Measurements from ENCODE around the gene M1AP.

GRCh38 chr2:74567881-74568280 is 80.2 kb downstream of the M1AP start:
- no peak for TF ChIP-seq MYC (IDR thresholded peaks at IDR 0.05; ENCODE audit: borderline replicate concordance, low read length)
- no peak for TF ChIP-seq SREBF2 (IDR thresholded peaks at IDR 0.05)
